ENCODE measurements around the gene GRIK3. TPM values are rescaled to one million over a fixed set of nuclear protein-coding genes. Genes with fewer than 3 reads are reported as not detected.

GRIK3 gene
- total RNA-seq, 3 donors from 2014 or later (not counting 1 experiment from before 2014, with no cell fraction given) = not detected

GRCh38 chr1:36834586-36834985 lies 199.7 kb downstream of the GRIK3 start:
- H3K4me3 Mint-ChIP-seq = no peak overlapping the region
- DNase-seq = no peak
- Histone ChIP-seq H3K9me3 (ENCODE audit: control insufficient read depth, insufficient read depth, low read length) (no peaks in the 10 kb centered on the region), H3K27ac (ENCODE audit: low read length) (no peak overlapping the region), H3K27me3 (ENCODE audit: control insufficient read depth, insufficient read depth, low read length) (no peaks in the 10 kb centered on the region), H3K4me3 (ENCODE audit: low read length) (no peak overlapping the region), H3K4me1 (ENCODE audit: control insufficient read depth, insufficient read depth, low read length) (no peaks in the 10 kb centered on the region), H3K36me3 (ENCODE audit: control insufficient read depth, insufficient read depth, low read length) (no peaks in the 10 kb centered on the region)
- H3K36me3 Mint-ChIP-seq = no peaks in the 10 kb centered on the region
- 82% methylated on average over 5 of the region's 5 CpGs for WGBS (ENCODE audit: insufficient coverage)
- intact Hi-C loops (cut with micrococcal nuclease) = no loop called here
- no peak overlapping the region for H3K27ac Mint-ChIP-seq
- no peaks in the 10 kb centered on the region for H3K4me1 Mint-ChIP-seq
- no peak for ATAC-seq
- H3K27me3 Mint-ChIP-seq (ENCODE audit: low read depth in 2 of 2) = peaks cover 12 to 14% of the 10 kb centered on the region in 2 donors
- TF ChIP-seq CTCF (IDR thresholded peaks at IDR 0.05) = no peak
- H3K9me3 Mint-ChIP-seq = no peaks in the 10 kb centered on the region

GRCh38 chr1:36831186-36831810 lies 203.0 kb downstream of the GRIK3 start:
- H3K9me3 Mint-ChIP-seq = no peaks in the 10 kb centered on the region

GRCh38 chr1:36829961-36830360 lies 204.4 kb downstream of the GRIK3 start:
- DNase-seq (no peak), ATAC-seq (no peak)
- H3K9me3 ChIP-seq (ENCODE audit: control insufficient read depth, insufficient read depth, low read length) = no peaks in the 10 kb centered on the region
- WGBS (ENCODE audit: insufficient coverage) = 76% methylated on average over 3 of the region's 4 CpGs
- H3K36me3 Mint-ChIP-seq = no peaks in the 10 kb centered on the region
- H3K36me3 ChIP-seq (ENCODE audit: control insufficient read depth, insufficient read depth, low read length) = no peaks in the 10 kb centered on the region
- H3K27ac Mint-ChIP-seq = no peak overlapping the region
- H3K4me3 Mint-ChIP-seq = no peak overlapping the region
- peaks cover 11% of the 10 kb centered on the region in 2 donors for H3K27me3 Mint-ChIP-seq (ENCODE audit: low read depth in 2 of 2)
- no peak overlapping the region for H3K27ac ChIP-seq (ENCODE audit: low read length)
- no peaks in the 10 kb centered on the region for H3K27me3 ChIP-seq (ENCODE audit: control insufficient read depth, insufficient read depth, low read length)
- TF ChIP-seq CTCF (IDR thresholded peaks at IDR 0.05) = no peak
- H3K4me3 ChIP-seq (ENCODE audit: low read length) = no peak overlapping the region
- no peaks in the 10 kb centered on the region for H3K4me1 ChIP-seq (ENCODE audit: control insufficient read depth, insufficient read depth, low read length)
- H3K9me3 Mint-ChIP-seq = no peaks in the 10 kb centered on the region
- intact Hi-C loops (cut with micrococcal nuclease) = no loop called here
- no peaks in the 10 kb centered on the region for H3K4me1 Mint-ChIP-seq

More at GRCh38 chr1:36831186-36831810, 203.0 kb downstream of the GRIK3 start:
- H3K4me1 Mint-ChIP-seq = no peaks in the 10 kb centered on the region
- Histone ChIP-seq H3K27me3 (ENCODE audit: control insufficient read depth, insufficient read depth, low read length) (no peaks in the 10 kb centered on the region), H3K4me3 (ENCODE audit: low read length) (no peak overlapping the region), H3K9me3 (ENCODE audit: control insufficient read depth, insufficient read depth, low read length) (no peaks in the 10 kb centered on the region), H3K36me3 (ENCODE audit: control insufficient read depth, insufficient read depth, low read length) (no peaks in the 10 kb centered on the region), H3K27ac (ENCODE audit: low read length) (no peak overlapping the region), H3K4me1 (ENCODE audit: control insufficient read depth, insufficient read depth, low read length) (no peaks in the 10 kb centered on the region)
- TF ChIP-seq CTCF (IDR thresholded peaks at IDR 0.05) = no peak
- 84% methylated on average over 9 of the region's 9 CpGs for WGBS (ENCODE audit: insufficient coverage)
- no peak overlapping the region for H3K4me3 Mint-ChIP-seq
- peaks cover 5 to 11% of the 10 kb centered on the region in 2 donors for H3K27me3 Mint-ChIP-seq (ENCODE audit: low read depth in 2 of 2)
- H3K36me3 Mint-ChIP-seq = no peaks in the 10 kb centered on the region
- no peak for ATAC-seq
- intact Hi-C loops (cut with micrococcal nuclease) = no loop called here
- no peak for DNase-seq
- H3K27ac Mint-ChIP-seq = no peak overlapping the region

GRCh38 chr1:36829066-36829465 lies 205.2 kb downstream of the GRIK3 start:
- DNase-seq (no peak), ATAC-seq (no peak)
- H3K9me3 Mint-ChIP-seq = no peaks in the 10 kb centered on the region
- H3K27ac ChIP-seq (ENCODE audit: low read length) = no peak overlapping the region
- H3K27me3 ChIP-seq (ENCODE audit: control insufficient read depth, insufficient read depth, low read length) = no peaks in the 10 kb centered on the region
- H3K9me3 ChIP-seq (ENCODE audit: control insufficient read depth, insufficient read depth, low read length) = no peaks in the 10 kb centered on the region
- H3K4me1 Mint-ChIP-seq = peaks cover under 1% of the 10 kb centered on the region in 2 donors
- no peaks in the 10 kb centered on the region for H3K36me3 ChIP-seq (ENCODE audit: control insufficient read depth, insufficient read depth, low read length)
- H3K36me3 Mint-ChIP-seq = no peaks in the 10 kb centered on the region
- H3K4me3 Mint-ChIP-seq = no peak overlapping the region
- 91% methylated on average over 5 of the region's 6 CpGs for WGBS (ENCODE audit: insufficient coverage)
- H3K4me3 ChIP-seq (ENCODE audit: low read length) = no peak overlapping the region
- H3K27me3 Mint-ChIP-seq (ENCODE audit: low read depth in 2 of 2) = peaks cover 11 to 13% of the 10 kb centered on the region in 2 donors
- H3K4me1 ChIP-seq (ENCODE audit: control insufficient read depth, insufficient read depth, low read length) = no peaks in the 10 kb centered on the region
- intact Hi-C loops (cut with micrococcal nuclease) = no loop called here
- no peak for TF ChIP-seq CTCF (IDR thresholded peaks at IDR 0.05)
- no peak overlapping the region for H3K27ac Mint-ChIP-seq
